ENCODE results near the gene MAP4K2.

DNA sequence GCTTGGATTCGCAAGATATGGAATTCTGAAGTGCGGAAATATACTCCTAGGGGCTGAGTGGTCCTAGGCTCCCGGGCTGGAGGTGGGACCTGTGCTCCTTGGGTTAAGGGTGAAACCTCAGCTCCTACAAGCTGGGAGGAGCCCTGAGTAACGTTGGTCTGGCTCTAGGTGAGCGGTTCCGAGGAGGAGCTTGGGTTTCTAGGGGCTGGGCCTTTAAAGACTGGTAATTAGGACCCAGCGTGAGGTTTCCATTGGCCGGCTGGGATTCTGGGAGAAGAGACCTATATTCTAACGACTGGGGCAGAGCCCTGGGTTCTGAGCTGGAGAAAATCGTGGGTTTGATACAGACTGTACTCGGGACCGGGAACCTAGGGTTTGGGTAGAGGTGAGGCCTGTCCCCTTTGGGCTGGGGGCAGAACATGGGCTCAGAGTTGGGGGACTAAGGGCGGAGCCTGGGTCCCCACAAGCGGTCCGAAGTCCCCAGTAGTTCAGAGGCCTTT, 882 bp upstream of the MAP4K2 start:
- TF ChIP-seq, protein P1, sequence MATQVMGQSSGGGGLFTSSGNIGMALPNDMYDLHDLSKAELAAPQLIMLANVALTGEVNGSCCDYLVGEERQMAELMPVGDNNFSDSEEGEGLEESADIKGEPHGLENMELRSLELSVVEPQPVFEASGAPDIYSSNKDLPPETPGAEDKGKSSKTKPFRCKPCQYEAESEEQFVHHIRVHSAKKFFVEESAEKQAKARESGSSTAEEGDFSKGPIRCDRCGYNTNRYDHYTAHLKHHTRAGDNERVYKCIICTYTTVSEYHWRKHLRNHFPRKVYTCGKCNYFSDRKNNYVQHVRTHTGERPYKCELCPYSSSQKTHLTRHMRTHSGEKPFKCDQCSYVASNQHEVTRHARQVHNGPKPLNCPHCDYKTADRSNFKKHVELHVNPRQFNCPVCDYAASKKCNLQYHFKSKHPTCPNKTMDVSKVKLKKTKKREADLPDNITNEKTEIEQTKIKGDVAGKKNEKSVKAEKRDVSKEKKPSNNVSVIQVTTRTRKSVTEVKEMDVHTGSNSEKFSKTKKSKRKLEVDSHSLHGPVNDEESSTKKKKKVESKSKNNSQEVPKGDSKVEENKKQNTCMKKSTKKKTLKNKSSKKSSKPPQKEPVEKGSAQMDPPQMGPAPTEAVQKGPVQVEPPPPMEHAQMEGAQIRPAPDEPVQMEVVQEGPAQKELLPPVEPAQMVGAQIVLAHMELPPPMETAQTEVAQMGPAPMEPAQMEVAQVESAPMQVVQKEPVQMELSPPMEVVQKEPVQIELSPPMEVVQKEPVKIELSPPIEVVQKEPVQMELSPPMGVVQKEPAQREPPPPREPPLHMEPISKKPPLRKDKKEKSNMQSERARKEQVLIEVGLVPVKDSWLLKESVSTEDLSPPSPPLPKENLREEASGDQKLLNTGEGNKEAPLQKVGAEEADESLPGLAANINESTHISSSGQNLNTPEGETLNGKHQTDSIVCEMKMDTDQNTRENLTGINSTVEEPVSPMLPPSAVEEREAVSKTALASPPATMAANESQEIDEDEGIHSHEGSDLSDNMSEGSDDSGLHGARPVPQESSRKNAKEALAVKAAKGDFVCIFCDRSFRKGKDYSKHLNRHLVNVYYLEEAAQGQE (IDR thresholded peaks at IDR 0.05; ENCODE audit: low read depth): no peak
- TF ChIP-seq CEBPB (IDR thresholded peaks at IDR 0.05): no peak
- no peak for TF ChIP-seq EGR1 (IDR thresholded peaks at IDR 0.05)
- TF ChIP-seq RAD21 (IDR thresholded peaks at IDR 0.05; ENCODE audit: low read depth): no peak
- TF ChIP-seq CREB1 (IDR thresholded peaks at IDR 0.05; ENCODE audit: low read depth): no peak
- TF ChIP-seq FOXM1 (IDR thresholded peaks at IDR 0.05; ENCODE audit: borderline replicate concordance, low read depth): no peak
- TF ChIP-seq EP300 (IDR thresholded peaks at IDR 0.05; ENCODE audit: borderline replicate concordance): no peak
- no peak for TF ChIP-seq TCF12 (IDR thresholded peaks at IDR 0.05; ENCODE audit: low read depth)
- TF ChIP-seq YY1 (IDR thresholded peaks at IDR 0.05; ENCODE audit: low read depth): no peak
- TF ChIP-seq TEAD4 (IDR thresholded peaks at IDR 0.05): no peak
- TF ChIP-seq TAF1 (IDR thresholded peaks at IDR 0.05; ENCODE audit: low read depth): no peak
- TF ChIP-seq, protein P2, sequence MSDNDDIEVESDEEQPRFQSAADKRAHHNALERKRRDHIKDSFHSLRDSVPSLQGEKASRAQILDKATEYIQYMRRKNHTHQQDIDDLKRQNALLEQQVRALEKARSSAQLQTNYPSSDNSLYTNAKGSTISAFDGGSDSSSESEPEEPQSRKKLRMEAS (IDR thresholded peaks at IDR 0.05): no peak
- TF ChIP-seq NFIC (IDR thresholded peaks at IDR 0.05): no peak
- TF ChIP-seq ZBTB7A (IDR thresholded peaks at IDR 0.05; ENCODE audit: low read depth): no peak
